ENCODE data around the gene FAM89B.

FAM89B gene

DNA sequence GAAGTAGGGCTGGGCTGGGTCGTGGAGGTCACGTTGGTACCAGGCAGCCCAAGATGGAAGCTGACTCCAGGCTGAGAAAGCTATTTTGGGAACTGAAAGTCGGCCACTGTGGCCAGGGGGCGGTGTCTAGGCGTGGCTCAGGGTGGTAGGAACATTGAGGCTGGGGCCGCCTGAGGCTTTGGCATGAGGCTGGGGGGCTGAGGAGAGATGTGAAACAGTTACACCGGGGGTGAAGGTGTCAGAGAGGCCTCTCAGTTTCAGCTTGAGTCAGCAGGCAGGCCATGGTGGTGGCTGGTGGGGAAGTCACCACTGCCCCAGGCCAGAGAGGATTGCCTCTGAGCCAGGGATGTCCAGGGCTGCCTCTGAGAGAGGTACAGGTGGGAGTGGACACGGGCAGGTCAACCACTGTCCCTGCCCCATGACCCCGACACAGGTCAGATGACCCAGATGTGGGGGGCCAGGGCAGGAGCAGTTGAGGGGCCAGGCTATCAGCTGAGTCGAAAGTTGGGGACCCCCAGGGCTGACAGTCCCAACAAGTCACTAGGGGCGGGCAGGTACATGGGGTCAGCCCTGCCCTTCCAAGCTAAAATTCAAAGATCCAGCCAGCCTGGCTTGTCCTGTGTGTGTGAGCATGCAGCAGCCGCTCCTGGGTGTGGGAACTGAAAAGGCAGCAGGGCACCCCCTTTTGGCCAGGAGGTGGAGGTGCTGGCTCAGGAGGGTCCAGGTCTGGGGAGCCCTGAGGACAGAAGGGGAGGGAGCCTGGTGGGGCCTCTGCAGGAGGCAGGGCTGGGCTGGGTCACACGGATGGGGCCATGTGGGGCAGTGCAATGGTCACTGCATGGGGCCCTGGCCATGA is 16.1 kb downstream of the FAM89B start:
- DNase-seq (ENCODE audit: low read depth) = peak; percentile 72

GRCh38 chr11:65589444-65590239 is 17.3 kb downstream of the FAM89B start:
- DNase-seq (ENCODE audit: low read depth) = no peak

DNA sequence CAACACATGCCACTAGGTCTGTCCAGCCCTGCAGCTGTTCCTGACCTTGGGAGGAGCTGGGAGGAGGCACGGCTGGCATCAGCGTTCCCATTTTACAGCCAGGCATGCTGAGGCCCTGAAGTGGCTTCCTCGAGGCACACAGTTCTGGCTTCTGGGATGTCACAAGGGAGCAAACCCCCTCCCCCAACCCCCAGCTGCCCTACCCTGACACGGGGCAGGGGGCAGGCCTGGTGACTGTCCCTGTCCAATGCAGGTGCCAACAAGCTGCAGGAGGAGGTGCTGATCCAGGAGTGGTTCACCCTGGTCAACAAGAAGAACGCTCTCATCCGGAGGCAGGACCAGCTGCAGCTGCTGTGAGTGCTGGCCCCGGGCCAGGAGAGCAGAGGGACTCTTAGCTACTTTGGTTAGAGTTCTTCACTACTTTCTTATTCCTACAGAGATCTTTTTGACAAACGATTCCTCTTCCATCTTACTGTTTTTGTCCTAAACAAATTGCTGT is 18.0 kb downstream of the FAM89B start:
- DNase-seq (ENCODE audit: low read depth) = no peak

DNA sequence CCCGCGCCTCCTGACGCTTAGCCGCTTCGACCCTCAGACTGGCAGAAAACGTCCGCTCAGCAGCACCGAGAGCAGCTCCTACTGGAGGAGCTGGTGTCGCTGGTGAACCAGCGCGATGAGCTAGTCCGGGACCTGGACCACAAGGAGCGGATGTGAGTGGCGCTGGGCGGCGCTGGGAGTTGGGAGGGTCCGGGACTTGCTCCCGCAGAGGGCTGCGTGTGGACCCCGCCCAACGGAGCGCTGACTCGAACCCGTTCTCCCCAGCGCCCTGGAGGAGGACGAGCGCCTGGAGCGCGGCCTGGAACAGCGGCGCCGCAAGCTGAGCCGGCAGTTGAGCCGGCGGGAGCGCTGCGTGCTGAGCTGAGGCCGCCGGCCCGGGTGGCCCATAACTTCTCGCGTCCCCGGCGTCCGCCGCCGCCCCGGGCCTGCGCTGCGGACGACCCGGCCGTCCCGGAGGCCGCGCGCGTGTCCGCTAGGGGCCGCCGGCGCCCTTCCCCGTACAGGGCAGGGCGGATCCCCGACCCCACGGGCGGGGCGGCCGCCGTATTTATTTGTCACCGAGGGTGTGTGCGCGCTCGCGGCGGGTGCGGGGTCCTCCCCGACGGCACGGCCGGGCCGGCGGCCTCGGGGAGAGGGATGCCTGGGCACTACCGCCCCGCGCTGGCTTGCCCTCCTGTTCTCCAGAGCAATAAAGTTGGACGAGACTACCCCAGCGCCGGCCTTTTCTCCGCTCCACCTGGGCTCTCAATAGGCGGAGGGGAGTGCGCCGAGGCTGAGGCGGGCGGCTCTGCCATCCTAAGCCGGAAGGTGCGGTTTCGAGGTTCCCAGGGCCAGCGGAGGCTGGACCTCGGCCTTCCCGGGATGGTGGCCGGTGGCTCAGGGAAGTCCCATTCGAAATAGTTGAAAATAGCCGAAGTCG is 19.9 kb downstream of the FAM89B start:
- DNase-seq (ENCODE audit: low read depth) = no peak

GRCh38 chr11:65592858-65593517 is 20.6 kb downstream of the FAM89B start:
- DNase-seq (ENCODE audit: low read depth) = no peak

- no peak for DNase-seq (ENCODE audit: low read depth)
Observed at GRCh38 chr11:65593518-65594414, 21.4 kb downstream of the FAM89B start.

GRCh38 chr11:65595131-65595530 is 22.8 kb downstream of the FAM89B start:
- no peak for DNase-seq (ENCODE audit: low read depth)

DNA sequence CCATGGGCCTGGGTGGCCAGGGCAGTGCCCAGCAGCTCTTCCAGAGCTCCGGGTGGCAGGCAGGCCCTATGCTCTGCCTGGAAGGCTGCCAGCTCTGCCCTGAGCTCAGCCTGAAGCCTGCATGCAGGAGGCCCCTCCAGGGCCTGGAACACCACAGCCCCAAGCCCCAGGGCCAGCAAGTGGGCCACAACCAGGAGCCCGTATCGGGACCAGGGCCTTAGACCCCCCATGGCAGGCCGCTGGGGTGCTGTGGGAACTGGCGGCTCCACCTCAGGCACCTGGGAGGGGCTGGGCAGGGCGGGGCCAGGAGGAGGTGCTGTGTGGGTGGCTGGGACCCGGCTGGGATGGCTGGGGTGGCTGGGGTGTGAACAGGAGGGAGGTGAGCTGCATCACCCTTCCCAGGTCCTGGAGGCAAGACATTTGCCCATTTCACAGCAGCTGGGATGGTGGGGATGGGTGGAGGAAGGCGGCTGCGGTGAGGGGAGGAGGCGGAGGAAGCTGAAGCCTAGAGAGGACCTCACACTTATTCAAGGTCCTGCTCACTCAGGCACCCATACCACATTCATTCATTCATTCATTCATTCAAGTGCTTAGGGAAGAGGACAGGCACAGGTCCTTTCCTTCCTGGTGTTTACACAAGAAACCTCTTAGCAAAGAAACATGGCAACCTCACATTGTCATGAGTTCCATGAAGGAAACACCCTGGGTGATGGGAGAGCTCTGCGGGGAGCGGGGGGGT is 23.4 kb downstream of the FAM89B start, which contains the start of gene KCNK7:
TSS of gene KCNK7 (minus strand) at position 258 of the 739 bp plus-strand sequence. CDS start at position 230, 28 bp downstream.
- no peak for DNase-seq (ENCODE audit: low read depth)

- no peak for DNase-seq (ENCODE audit: low read depth)
Observed at GRCh38 chr11:65596520-65596919, 24.2 kb downstream of the FAM89B start.

GRCh38 chr11:65598258-65598699 is 25.9 kb downstream of the FAM89B start:
- DNase-seq (ENCODE audit: low read depth) = no peak

GRCh38 chr11:65599216-65599954 is 27.0 kb downstream of the FAM89B start:
- no peak for DNase-seq (ENCODE audit: low read depth)

DNA sequence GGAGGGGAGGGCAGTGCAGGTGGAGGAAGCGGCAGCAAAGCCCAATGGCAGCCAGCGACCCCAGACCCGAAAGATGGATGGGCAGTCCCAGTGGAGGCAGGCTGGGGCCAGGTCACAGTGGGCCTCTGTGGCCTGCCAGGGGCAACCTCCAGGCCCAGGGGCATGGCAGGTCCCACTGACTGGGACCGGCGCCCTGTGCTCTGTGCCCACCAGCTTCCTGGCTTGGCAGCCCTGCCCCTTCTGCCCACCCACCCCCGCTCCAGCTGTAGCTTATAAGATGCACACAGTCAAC is 27.6 kb downstream of the FAM89B start:
- DNase-seq (ENCODE audit: low read depth) = no peak

- no peak for DNase-seq (ENCODE audit: low read depth)
Observed at GRCh38 chr11:65604258-65604657, 31.9 kb downstream of the FAM89B start.

GRCh38 chr11:65606876-65607613 is 34.7 kb downstream of the FAM89B start:
- DNase-seq (ENCODE audit: low read depth) = peak; percentile 40

DNA sequence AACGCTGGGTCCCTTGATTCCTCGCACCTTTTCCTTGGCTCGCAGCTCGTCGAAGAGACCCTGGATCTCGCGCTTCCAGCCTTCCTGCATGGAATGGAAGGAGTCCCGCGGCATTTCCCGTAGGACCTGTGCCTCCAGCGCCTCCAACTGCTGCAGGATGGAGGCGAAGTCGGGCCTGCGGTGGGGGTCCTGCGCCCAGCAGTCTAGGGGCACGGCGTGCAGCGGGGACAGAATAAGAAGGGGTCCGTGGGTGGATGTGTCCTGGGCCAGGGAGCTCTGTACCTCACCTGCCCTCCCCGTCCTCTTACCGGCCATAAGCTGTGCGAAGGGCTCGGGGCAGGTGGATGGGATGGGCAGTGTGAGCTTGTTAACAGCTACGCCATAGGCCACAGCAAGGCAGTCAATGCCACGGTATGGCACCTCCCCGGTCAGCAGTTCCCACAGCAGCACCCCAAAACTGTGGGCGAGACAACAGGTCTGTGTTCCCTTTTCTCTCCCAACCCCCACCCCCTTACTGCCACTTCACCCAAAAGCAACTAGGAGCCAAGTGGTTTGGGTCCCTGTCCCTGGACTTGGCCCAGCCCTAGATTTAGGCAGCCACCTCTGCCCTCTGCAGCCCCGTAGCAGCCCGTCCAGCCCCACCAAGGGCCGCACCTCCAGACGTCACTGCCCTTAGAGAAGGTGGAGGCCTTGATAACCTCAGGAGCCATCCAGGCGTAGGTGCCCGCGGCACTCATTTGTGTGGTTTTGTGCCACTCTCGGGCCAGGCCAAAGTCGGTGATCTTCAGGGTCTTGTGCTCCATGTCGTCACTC is 35.5 kb downstream of the FAM89B start:
- DNase-seq (ENCODE audit: low read depth) = no peak

DNA sequence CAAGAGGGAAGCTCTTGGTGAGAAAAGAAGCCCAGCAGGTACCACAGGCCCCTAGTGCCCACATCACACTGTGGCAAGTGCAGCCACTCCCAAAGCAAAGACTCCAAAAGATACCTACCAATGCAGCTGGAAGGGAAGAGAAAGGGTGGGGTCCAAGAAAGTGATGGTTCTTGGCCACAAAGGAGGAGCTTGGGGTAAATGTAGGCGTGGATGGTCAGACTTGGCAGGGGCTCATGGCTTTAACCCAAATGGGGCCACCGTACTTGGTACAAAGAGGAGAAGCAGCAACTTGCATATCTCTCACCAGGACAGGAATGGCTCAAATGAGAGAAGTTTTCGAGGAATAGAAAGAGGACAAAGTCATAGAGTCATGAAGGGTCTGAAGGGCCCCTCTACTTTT is 36.9 kb downstream of the FAM89B start:
- DNase-seq (ENCODE audit: low read depth) = no peak

GRCh38 chr11:65609665-65610064 is 37.3 kb downstream of the FAM89B start:
- no peak for DNase-seq (ENCODE audit: low read depth)

Data from activated T-cell treated with anti-CD3 and anti-CD28 coated beads for 48 hours (primary cell).